ENCODE measurements around the gene FOXO3. TPM values are rescaled to one million over a fixed set of nuclear protein-coding genes. Genes with fewer than 3 reads are reported as not detected.

The FOXO3 gene
- total and polyA plus RNA-seq, 2 of the 13 experiments (the other 11 are each of a cell fraction or from before 2014, with no cell fraction given), result 16.0 to 22.5 TPM

DNA sequence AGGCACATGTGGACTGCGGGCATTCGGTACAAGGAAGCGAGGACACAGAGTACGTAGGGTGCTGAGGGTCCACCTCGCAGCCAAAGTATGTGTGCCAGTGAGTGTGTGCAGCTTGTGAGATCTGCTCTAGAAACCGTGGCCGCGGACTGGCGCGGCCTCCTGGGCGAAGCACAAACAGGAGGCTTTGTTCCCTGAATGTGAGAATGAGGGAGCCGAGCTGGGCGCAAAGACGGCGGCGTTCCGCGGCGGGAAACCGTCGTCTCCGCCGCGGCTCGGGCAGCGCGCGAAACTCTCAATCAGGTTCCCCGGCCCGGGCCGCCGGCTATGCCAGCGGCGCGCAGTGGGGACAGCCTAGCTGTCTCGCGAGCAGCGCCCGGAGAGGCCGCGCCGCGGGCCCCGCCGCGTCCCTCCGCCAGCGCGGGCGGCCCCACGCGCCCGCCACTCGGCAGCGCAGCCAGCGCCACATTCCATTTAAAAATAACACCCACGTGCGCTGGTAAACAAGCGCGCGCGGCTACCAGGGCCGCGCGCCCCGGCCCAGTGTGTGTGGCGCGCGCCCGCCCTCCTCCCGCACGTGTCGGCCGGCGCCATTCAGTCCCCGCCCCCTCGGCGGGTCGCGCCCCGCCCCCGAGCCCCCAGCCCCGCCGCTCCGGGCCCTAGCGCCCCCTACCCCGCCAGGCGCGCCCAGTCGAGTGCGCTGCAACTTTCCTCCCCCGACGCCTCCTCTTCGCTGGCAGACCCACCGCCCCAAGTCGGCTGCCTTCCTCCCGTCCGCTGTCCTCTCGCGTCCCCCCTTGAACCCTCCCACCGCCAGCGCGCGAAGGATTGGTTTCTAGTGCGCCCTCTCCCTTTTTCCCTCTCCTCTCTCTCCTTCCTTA is 3.0 kb upstream of the FOXO3 start (continued):
- TF ChIP-seq, protein P1, sequence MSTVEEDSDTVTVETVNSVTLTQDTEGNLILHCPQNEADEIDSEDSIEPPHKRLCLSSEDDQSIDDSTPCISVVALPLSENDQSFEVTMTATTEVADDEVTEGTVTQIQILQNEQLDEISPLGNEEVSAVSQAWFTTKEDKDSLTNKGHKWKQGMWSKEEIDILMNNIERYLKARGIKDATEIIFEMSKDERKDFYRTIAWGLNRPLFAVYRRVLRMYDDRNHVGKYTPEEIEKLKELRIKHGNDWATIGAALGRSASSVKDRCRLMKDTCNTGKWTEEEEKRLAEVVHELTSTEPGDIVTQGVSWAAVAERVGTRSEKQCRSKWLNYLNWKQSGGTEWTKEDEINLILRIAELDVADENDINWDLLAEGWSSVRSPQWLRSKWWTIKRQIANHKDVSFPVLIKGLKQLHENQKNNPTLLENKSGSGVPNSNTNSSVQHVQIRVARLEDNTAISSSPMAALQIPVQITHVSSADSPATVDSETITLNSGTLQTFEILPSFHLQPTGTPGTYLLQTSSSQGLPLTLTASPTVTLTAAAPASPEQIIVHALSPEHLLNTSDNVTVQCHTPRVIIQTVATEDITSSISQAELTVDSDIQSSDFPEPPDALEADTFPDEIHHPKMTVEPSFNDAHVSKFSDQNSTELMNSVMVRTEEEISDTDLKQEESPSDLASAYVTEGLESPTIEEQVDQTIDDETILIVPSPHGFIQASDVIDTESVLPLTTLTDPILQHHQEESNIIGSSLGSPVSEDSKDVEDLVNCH (CRISPR knock-in tag; IDR thresholded peaks at IDR 0.05), result no peak
- TF ChIP-seq, protein P2, sequence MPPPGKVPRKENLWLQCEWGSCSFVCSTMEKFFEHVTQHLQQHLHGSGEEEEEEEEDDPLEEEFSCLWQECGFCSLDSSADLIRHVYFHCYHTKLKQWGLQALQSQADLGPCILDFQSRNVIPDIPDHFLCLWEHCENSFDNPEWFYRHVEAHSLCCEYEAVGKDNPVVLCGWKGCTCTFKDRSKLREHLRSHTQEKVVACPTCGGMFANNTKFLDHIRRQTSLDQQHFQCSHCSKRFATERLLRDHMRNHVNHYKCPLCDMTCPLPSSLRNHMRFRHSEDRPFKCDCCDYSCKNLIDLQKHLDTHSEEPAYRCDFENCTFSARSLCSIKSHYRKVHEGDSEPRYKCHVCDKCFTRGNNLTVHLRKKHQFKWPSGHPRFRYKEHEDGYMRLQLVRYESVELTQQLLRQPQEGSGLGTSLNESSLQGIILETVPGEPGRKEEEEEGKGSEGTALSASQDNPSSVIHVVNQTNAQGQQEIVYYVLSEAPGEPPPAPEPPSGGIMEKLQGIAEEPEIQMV (CRISPR knock-in tag; IDR thresholded peaks at IDR 0.05; ENCODE audit: low read depth), result 0 out of 2 replicates have a peak, but pooled peaks have one; percentile 8
- no peak for TF ChIP-seq ZNF326 (CRISPR knock-in tag; IDR thresholded peaks at IDR 0.05; ENCODE audit: borderline replicate concordance)
- TF ChIP-seq, protein P3, sequence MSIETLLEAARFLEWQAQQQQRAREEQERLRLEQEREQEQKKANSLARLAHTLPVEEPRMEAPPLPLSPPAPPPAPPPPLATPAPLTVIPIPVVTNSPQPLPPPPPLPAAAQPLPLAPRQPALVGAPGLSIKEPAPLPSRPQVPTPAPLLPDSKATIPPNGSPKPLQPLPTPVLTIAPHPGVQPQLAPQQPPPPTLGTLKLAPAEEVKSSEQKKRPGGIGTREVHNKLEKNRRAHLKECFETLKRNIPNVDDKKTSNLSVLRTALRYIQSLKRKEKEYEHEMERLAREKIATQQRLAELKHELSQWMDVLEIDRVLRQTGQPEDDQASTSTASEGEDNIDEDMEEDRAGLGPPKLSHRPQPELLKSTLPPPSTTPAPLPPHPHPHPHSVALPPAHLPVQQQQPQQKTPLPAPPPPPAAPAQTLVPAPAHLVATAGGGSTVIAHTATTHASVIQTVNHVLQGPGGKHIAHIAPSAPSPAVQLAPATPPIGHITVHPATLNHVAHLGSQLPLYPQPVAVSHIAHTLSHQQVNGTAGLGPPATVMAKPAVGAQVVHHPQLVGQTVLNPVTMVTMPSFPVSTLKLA (IDR thresholded peaks at IDR 0.05), result peak; percentile 49
- TF ChIP-seq NBN (conservative IDR thresholded peaks at IDR 0.05), result no peak
- TF ChIP-seq, protein P4, sequence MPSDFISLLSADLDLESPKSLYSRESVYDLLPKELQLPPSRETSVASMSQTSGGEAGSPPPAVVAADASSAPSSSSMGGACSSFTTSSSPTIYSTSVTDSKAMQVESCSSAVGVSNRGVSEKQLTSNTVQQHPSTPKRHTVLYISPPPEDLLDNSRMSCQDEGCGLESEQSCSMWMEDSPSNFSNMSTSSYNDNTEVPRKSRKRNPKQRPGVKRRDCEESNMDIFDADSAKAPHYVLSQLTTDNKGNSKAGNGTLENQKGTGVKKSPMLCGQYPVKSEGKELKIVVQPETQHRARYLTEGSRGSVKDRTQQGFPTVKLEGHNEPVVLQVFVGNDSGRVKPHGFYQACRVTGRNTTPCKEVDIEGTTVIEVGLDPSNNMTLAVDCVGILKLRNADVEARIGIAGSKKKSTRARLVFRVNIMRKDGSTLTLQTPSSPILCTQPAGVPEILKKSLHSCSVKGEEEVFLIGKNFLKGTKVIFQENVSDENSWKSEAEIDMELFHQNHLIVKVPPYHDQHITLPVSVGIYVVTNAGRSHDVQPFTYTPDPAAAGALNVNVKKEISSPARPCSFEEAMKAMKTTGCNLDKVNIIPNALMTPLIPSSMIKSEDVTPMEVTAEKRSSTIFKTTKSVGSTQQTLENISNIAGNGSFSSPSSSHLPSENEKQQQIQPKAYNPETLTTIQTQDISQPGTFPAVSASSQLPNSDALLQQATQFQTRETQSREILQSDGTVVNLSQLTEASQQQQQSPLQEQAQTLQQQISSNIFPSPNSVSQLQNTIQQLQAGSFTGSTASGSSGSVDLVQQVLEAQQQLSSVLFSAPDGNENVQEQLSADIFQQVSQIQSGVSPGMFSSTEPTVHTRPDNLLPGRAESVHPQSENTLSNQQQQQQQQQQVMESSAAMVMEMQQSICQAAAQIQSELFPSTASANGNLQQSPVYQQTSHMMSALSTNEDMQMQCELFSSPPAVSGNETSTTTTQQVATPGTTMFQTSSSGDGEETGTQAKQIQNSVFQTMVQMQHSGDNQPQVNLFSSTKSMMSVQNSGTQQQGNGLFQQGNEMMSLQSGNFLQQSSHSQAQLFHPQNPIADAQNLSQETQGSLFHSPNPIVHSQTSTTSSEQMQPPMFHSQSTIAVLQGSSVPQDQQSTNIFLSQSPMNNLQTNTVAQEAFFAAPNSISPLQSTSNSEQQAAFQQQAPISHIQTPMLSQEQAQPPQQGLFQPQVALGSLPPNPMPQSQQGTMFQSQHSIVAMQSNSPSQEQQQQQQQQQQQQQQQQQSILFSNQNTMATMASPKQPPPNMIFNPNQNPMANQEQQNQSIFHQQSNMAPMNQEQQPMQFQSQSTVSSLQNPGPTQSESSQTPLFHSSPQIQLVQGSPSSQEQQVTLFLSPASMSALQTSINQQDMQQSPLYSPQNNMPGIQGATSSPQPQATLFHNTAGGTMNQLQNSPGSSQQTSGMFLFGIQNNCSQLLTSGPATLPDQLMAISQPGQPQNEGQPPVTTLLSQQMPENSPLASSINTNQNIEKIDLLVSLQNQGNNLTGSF (CRISPR knock-in tag; IDR thresholded peaks at IDR 0.05), result no peak
- TF ChIP-seq, protein P5, sequence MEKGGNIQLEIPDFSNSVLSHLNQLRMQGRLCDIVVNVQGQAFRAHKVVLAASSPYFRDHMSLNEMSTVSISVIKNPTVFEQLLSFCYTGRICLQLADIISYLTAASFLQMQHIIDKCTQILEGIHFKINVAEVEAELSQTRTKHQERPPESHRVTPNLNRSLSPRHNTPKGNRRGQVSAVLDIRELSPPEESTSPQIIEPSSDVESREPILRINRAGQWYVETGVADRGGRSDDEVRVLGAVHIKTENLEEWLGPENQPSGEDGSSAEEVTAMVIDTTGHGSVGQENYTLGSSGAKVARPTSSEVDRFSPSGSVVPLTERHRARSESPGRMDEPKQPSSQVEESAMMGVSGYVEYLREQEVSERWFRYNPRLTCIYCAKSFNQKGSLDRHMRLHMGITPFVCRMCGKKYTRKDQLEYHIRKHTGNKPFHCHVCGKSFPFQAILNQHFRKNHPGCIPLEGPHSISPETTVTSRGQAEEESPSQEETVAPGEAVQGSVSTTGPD (CRISPR knock-in tag; IDR thresholded peaks at IDR 0.05), result no peak
- TF ChIP-seq ZNF556 (CRISPR knock-in tag; IDR thresholded peaks at IDR 0.05; ENCODE audit: borderline replicate concordance), result no peak
- TF ChIP-seq U2AF2 (IDR thresholded peaks at IDR 0.05; ENCODE audit: low read depth, low read length), result no peak
- TF ChIP-seq ZEB1 (IDR thresholded peaks at IDR 0.05; ENCODE audit: insufficient replicate concordance, low read depth), result no peak
- no peak; the same call in none of the 2 replicates for TF ChIP-seq ZSCAN21 (CRISPR knock-in tag; IDR thresholded peaks at IDR 0.05; ENCODE audit: borderline replicate concordance)
